ENCODE data around the gene MLLT10. TPM values are rescaled to one million over a fixed set of nuclear protein-coding genes. Genes with fewer than 3 reads are reported as not detected.

Gene MLLT10
- total and polyA plus RNA-seq, 2 of the 8 experiments (the other 6 are each of a cell fraction or from before 2014, with no cell fraction given): 53.1 to 62.1 TPM

DNA sequence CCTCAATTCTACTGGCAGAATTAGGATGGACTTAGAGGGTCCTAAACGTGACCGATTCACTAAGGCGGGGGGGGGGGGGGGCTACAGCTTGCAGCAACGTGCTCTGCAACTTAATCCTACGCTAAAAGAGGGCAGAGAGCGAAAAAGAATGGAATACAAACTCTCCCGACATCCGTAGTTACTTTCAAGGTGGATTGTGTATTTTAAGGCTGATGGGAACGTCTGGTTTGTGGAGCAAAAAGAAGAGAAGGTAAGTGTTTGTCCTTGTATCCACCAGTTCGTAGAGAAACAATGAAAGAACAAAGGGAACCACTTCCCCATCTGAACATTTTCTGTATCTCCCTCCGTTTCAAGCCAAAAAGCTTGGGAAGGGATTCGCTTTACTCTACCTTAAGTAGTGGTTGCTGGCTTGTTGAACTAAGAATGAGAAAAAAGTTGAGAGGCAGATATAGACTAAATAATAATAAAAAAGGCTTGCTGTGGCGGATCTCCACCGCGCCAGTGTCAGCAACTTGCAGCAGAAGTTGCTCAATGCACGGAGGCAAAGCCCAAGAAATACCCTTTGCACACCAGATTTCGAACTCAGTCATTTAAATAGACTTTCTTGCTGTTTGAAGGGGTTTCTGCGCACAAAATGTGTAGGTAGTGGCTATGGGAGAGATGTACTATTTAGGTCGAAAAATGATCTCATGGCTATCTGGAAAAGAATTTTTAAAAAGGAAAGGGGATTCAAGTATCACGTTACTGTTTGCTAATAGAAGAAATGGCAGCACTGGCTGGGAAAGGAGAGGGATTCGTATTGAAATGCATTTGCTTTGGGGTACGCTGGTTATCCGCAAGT lies 9.3 kb upstream of the MLLT10 start (continued):
- no peak for TF ChIP-seq KDM5A (IDR thresholded peaks at IDR 0.05; ENCODE audit: low read length)
- TF ChIP-seq CBX5 (IDR thresholded peaks at IDR 0.05; ENCODE audit: low read depth, low read length): no peak
- no peak for TF ChIP-seq NRF1 (IDR thresholded peaks at IDR 0.05; ENCODE audit: low read depth, low read length)
- TF ChIP-seq TEAD4 (IDR thresholded peaks at IDR 0.05; ENCODE audit: low read depth, low read length): no peak
- no peak for TF ChIP-seq SIX5 (IDR thresholded peaks at IDR 0.05; ENCODE audit: low read depth, low read length)
- TF ChIP-seq, protein P1, sequence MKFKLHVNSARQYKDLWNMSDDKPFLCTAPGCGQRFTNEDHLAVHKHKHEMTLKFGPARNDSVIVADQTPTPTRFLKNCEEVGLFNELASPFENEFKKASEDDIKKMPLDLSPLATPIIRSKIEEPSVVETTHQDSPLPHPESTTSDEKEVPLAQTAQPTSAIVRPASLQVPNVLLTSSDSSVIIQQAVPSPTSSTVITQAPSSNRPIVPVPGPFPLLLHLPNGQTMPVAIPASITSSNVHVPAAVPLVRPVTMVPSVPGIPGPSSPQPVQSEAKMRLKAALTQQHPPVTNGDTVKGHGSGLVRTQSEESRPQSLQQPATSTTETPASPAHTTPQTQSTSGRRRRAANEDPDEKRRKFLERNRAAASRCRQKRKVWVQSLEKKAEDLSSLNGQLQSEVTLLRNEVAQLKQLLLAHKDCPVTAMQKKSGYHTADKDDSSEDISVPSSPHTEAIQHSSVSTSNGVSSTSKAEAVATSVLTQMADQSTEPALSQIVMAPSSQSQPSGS (IDR thresholded peaks at IDR 0.05; ENCODE audit: low read length): no peak
- TF ChIP-seq RNF2 (IDR thresholded peaks at IDR 0.05; ENCODE audit: borderline replicate concordance, low read depth, low read length, missing control alignments, poor library complexity, severe bottlenecking): no peak
- TF ChIP-seq NANOG (IDR thresholded peaks at IDR 0.05; ENCODE audit: insufficient read depth, low read depth, low read length, poor library complexity, severe bottlenecking): no peak
